Cerebellar nuclear complex (tissue), 1 donor: ENCODE measurements around the gene MIEF1.

Experiments
- DNase-seq, 2 experiments: peaks; one replicate each; lab custom pipeline; 2025; lab: John Stamatoyannopoulos, UW

The MIEF1 gene

DNA sequence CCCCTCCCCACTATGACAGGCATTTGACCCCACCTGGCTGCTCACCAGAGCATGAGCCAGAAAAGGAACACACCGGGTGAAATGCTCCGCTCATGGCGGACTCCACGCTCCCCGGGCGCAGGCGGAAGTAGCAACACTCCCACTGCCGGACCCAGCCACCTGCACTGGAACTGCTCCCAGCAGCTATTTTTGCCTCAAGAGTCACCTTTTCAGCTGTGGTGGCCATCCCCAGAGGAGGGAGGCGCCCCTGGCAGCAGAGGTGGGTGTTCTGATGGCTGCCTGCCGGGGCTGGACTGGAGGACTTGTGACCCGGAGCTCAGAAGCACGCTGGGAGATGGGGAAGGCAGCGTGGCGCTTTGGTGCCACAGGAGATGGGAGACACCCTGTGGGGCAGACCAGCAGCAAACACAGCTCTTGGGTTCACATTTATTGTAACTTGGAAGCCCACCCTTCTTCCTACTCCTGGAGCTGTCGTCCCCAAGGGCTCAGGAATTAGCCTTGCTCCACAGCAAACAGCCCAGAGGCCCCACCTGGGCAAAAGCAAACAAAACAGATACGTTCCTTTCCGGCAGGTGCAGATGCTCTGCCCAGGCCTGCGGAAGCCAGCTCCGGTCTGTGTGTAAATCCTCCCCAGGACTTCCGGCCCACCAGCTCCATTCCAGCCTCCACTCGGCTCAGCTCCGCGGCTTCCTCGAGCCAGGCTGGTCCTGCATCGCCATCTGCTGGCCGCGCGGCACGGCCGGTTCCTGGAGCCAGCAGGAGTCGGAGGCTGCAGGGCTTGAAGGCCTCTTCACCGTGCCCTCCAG lies 26.8 kb downstream of the MIEF1 start:
- peak; percentile 42 to 83 for DNase-seq

DNA sequence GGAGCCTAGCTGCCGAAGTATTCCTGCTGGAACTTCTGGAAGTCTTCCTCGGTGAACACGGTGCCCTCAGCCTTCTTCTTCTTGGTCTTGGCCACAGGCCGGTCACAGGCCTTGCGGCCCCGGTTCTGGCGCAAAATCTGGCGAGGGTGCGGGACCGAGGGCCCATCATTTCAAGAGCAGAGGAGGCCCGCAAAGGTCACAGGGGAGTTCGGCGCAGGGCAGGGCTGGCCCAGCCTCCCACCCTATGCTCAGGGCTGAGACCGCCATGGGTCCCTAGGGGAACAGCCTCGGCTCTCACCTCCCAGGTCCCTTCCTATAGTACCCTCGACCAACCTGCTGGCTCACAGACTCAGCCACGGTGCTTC lies 27.4 kb downstream of the MIEF1 start:
- DNase-seq = no peak

DNA sequence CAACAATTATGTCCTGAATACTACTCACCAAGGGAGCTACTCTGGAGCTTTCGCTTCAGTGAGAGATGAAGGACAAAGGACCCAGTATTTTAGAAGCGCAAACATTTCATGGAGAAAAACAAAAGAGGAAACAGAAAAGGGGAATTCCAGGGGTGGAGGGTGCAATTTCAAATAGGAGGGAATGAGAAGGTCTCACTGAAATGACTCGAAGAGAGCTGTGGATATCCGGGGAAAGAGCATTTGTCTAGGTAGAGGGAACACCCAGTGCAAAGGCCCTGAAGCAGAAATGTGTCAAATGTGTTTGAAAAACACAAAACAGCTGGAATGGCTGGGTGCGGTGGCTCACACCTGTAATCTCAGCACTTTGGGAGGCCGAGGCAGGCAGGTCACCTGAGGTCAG lies 28.0 kb downstream of the MIEF1 start:
- no peak for DNase-seq

DNA sequence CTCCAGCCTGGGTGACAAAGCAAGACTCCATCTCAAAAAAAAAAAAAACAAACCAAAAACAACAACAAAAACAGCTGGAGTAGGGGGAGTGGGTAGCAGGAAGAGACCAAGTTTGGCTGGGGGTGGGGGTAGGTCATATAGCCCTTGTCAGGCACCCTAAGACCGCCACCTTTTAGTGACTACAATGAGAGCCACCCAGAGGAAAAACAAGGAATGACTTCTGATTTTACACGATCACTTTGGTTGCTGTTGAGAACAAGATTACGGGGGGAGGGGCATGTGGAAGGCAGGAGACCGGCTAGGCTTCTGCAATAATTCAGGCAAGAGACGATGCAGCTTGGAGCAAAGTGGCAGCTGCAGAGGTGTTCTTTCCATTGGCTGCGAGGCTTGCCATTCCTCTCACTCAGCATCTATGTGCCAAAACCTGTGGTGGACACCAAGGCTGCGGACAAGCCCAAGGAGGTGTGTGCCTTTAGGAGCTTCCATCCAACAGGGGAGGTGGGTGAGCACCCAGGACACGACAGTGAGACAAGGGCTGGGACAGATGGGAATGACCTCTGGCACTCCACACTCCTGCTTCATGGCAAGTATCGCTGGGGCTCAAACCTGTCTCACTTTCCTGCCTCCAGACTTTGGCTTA lies 28.7 kb downstream of the MIEF1 start:
- peak in 1 of 2 experiments; percentile 10 for DNase-seq

DNA sequence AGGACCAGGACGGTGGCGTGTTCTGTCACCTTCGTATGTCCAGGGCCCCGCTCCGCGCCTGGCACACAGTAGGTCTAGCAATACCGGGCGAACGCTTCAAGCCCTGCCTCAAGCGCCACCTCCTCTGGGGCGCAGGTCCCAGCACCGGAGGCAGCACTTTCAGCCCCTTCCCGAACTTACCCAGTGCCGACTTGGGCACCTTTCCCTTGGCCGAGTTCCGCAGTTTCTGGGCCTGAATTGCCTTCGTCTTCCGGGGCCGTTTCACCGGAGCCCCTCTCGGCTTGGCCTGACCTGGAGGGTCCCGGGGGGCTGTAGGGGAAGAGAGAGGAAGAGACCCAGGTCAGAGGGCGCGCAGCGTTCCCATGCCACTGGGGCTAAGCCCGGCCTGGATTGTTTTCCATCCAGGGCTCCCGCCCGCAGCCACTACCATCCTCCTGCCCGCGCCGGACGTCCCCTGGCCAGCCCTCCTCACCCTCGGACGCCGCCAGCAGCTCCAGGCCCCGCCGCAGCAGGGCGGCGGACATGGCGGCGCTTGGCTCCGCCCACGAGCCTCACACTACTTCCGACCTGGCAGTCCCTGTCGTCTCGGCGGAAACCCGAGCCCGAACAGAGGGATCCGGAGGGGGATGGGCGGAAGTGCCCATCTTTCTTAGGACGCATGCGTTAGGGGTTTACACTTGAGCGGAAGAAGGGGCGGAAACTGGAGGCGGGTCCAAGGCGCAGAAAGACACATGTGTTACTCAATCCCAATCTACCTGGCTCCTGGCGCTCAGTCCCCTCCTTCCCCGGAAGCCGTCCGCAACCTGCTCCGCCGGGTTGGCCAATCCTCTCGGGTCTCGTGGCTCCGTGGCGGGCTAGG lies 30.4 kb downstream of the MIEF1 start, which contains the start of gene RPS19BP1:
TSS of gene RPS19BP1 (minus strand) at position 534 of the 859 bp plus-strand sequence. CDS start at position 524, 10 bp downstream.
- peak; percentile 96 to 98 for DNase-seq

DNA sequence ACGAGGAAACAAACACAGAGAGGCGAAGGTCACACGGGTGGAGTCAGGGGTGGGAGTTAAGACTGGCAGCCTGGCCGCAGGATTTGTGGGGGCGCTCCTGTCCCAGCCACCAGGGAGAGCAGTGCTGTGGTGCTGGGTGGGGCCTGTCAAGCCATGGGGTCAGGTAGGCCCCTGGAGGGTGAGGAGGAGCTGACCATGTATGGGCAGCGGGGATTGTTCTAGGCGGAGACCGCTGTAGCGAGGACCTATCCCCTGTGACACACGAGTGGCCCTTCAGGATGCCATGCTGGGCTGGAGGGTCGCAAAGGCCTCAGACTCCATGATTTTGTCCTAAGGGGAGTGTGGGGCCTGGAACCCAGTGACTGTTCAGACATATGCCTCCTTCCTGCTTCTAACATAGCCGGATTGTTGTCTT lies 32.0 kb downstream of the MIEF1 start:
- no peak for DNase-seq

DNA sequence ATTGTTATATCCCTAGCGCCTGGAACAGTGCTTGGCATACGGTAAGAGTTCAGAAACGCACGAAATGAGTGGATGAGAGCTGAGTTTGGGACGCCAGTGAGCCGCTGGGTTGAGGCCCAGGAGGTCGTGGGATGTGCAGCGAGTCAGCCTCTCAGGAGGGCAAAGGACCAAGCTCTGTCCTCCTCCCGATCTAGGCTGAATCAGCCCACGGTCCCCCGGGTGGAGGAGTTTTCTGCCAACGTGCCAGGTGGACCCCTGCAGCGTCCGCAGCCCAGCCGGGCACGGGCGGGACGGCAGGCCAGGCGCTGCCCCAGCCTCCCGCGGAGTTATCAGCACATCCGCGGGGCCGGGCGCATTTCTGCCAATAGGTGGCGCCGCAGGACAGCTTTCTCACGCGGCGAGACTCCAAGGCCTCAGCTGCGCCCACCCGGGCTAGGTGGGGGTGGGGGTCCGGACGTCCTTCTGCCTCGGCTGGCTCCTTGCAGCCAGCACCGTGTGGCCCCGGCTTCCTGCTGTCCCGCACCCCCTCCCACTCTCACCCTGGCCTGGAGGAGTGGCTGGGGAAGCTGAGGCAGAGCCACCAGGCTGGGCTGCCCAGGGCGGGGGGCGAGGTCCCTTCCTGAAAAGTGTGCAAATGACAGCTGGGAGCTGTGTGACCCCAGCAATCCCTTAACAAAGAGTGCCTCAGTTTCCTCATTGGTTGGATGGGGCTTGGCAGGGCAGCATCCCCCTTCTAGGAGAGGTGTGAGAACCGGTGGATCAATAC lies 32.7 kb downstream of the MIEF1 start:
- DNase-seq = peak in 1 of 2 experiments; percentile 46

DNA sequence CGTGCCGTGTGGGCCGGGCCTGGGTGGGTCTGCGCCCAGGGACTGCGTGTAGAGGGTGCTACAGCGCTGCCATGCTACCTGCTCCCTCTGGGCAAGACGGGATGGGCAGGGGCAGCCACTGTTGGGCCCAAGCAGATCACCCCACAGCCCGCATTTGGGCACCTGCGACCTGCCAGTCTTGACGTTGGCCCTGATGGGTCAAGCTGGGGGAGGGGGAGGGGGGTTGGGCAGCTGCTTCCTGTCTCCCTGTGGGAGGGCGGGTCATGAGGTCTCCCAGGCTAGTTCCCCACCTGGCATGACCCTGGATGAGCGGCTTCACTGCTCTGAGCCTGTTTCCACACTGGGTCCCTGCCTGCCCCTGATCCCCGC lies 33.3 kb downstream of the MIEF1 start:
- DNase-seq = no peak

DNA sequence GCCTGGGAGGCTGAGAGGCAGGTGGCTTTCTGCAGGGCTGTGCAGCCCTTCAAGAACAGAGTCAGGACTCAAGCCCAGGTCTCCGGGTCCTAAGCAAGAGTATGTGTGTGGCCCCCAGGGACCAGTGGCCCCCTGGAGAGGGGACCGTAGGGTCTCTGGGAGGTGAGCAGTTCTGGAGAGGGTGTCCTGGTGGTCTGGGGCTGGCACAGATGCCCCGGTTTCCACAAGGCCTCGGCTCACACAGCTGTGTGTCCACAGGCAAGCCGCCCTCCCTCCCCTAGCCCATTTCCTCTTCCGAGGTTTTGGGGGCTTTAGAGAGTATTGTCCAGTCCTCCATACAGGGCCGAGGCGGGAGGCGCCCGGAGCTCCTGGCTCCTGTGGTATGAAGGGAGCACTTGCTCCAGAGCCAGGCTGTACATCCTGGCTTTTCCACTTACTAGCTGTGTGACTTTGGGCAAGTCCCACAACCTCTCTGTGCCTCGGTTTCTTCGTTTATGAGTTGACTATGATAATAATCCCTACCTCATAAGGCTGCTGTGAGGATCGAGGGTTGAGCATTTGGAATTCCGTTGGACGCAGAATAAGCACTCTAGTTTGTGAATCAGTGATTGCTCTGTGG lies 33.9 kb downstream of the MIEF1 start:
- DNase-seq = no peak

DNA sequence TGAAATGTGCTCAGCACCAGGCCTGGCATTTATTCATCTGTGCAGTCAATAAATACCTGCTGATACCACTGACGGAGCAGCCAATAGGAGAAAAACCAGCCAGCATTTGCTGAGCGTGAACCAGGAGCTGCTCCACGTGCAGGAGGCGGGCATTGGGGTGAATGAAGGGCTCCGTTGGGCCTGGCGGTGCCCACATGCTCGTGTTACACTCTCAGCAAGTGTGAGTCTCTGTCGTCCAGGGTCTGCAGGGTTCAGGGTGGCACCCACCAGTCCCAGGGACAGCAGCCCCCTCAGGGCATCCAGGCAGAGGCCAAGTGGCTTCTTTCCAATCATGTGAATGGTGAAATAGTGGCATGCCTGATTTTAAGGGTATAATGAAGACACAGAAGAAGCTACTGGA lies 34.6 kb downstream of the MIEF1 start:
- DNase-seq = no peak

DNA sequence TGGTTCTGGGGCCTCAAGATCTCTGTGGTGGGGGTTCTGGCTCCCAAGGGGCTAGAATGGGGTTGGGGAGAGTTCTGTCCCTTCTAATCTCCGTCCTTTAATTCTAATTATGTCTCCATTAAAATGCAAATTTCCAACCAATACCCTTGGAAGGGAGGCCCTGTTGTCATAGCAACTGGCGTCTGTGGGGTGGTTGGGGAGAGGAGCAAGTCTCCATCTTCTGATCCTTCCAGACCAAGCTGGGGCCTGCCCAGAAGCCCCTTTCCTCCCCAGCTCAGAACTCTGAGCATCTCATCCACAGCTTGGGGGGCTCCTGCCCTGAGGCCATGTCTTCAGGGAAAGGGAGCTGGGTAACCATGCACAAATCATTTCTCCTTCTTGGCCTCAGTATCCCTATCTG lies 35.9 kb downstream of the MIEF1 start:
- no peak for DNase-seq

DNA sequence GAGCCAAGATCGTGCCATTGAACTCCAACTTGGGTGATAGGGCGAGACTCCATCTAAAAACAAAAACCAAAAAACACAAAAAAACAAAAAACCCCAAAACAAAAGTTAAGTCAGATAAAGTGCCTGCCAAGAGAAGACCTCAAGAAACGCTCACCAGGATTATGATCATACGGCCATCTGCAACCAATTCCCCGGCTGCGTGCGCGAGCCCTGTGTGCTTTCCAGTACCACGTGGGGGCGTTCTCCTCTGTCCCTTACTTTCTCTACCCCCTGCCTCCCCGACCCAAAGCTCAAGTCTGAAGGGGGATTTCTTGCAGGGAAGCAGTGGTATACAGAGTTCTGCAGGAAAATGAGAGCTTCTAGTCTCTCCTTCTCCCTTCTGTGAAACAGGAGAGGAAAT lies 41.0 kb downstream of the MIEF1 start:
- no peak for DNase-seq

DNA sequence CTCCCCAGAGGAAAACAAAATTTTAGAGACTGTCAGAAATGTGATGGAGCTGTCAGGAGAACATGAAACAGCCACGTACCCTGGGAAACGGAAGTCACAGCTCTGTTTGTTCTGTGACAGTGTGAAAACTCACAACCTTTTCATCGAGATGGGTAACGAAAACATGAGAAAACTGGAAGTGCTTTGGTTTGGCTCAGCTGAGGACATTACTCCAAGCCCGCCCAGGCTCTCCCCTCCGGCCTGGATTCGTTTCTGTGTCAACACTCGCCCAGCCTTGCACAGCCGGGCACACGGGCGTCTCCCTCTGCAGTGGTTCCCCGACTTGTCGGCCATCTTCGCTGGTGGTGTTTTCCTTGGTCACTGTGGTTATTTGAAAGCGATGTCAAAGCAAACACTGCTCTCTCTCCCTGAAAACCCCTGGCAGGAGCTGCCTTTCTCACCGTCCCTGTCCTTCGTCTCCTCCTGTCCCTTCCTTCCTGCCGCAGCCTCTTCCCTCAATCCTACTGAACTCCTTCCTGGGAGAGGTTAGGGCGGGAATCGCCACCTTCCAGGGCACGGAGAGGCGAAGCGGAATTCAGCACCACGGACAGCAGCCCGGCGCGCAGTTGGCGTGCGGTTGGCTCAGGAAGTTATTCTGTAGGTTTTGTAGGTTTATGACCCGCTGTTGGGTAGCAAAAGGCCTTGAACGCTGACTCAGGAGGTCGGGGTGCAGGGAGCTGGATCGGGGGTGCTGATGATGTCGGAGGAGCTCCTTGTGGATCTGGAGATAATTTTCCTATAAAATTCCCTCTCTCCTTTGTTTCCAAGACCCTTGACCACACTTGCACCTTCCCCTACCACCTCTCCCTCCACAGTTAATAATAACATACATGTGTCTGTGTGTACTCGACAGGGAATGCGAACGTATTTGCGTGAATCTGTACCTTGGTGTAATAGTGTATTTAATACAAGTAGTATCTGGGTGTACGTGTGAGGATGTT lies 43.6 kb downstream of the MIEF1 start:
- DNase-seq = no peak

DNA sequence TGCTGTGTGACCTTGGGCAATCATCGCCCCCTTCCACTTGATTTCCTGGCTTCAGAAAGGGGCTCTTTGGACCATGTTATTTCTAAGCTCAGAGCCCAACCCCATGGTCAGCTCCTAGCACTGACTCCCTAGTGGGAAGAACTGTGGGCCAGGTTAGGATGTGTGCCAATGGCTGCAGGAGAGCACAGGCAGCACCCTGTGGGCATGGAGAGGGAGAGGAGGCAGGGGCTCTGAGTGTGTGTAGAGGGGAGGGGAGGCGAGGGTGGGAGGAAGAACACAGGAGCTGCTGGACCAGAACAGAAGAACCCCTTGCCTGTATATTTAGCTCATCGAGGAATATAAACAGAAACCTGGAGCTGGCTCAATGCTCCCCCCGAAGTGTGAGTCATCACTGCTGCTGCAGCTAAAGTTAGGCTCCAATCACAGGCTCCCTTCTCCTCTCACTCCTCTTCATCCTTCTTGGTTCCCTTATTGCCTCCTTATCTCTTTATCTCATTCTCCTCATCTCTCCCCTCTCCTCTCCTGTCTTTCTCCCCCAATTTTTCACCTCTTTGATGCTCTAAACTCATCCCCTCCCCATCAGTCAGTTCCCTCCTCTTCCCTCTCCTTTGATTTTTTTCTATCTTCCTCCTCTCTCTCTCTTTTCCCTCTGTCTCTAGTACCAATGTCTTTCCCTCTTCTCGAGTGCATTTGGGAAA lies 44.9 kb downstream of the MIEF1 start:
- DNase-seq = peak in 1 of 2 experiments; percentile 58

DNA sequence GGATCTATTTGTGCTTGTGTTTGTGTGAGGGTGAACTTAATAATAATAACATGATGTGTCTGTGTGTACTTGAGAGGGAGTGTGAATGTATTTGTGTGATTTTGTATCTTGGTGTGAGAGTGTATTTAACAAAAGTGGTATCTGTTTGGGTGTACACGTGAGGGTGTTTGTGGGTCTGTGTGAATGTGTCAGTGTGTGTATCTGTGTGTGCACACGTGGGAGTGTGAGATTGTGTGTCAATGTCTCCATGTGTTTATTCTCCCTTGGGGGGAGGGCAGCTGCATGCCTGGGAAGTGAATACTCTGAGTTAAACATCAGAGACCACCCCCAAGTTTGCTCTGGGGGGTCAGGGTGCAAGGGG lies 45.5 kb downstream of the MIEF1 start:
- DNase-seq = no peak

DNA sequence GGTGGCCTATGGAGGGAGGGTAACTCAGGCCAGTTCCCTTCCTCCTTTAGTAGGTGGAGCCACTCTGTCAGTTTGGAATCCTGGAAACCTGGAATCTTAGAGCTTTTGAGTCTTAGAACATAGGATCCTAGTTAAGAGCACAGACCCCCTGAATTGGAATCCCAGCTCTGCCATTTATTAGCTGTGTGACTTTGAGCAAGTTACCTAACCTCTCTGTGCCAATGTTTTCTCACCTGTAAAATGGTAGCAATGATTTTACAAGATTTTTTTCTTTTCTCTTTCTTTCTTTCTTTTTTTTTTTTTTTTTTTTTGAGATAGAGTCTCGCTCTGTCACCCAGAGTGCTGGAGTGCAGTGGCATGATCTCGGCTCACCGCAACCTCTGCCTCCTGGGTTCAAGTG lies 51.3 kb downstream of the MIEF1 start:
- no peak for DNase-seq

DNA sequence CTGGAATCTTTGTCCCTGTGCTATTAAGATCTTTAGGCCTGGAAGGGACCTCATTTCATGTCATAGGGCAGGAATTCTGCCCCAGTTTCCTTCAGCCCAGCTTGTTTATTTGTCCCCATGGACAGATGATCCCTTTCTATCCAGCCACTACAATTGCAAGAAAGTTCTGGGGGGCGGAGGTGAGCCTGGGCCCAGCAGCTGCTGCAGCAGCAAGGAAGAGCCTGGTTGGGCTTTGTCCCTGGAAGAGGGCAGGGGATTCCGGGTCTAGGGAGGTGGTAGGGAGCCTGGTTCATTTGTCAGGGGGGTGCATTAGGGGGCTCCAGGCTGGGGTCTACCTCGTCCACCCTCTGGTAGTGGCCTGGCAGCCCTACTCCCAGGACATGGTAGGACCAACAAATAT lies 52.1 kb downstream of the MIEF1 start:
- DNase-seq = no peak

DNA sequence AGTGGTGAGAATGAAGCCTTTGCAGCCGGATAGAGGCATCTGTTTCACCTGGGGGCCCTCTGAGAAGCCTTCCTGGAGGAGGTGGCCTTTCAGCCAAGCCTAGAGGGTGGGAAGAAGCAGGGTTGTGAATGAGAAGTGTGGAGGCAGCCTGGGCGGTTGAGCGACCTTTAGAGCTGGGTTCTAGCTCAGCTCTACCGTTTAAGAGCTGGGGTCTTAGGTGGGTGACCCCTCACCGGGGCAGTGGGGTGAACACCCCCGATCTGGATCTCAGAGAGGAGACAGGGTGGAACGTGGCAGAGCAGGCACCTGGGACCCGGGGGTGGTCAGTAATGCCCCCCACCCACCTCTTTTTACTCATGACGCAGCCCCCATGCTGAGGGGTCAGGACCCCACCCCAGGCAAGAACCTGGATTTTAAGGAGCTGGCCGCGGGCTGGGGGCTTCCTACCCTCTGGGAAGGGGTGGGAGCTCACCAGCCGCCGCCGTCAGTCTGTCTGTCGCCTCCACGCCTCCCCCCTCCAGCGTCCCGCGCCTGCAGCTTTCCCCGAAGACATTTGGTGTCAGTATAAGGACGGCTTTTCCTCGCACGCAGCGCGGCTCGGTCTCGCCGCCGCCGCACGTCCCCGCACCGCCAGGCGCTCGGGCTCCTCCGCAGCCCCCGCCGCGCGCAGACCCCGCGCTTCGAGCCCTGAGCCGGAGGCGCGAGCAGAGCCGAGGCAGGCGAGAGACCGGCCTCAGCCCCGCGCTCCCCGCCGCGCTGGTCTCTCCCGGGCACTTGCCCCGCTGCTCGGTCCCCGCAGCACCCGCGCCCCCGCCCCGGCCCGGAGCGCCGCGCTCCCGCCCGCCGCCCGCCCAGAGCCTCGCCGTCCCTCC lies 55.1 kb downstream of the MIEF1 start:
- no peak for DNase-seq

DNA sequence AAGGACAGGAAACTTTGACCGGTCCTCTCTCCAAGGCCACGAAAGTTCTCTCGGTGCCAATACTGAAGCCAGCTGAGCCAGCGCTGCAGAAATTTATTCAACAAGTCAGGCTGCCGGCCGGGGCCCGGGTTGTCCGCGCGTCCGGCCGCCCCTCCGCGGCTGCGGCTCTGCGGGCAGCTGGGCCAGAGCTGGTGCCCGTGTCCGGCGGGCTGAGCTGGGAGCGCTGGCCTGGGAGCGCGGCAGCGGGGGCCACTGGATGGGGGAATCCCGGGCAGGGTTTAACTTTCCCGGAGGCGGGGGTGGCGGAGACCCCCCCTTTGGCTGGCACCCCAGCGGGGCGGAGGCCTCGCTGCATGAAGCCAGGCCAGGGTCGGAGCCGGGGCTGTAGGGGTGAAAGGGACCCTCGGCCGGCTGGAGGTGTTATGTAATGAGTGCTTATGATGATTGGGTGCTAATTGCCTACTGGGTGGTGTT lies 56.2 kb downstream of the MIEF1 start:
- no peak for DNase-seq
